ENCODE data around the gene POLD4. TPM values are rescaled to one million over a fixed set of nuclear protein-coding genes. Genes with fewer than 3 reads are reported as not detected.

Gene POLD4
- total and polyA plus RNA-seq, 2 of the 13 experiments (the other 11 are each of a cell fraction or from before 2014, with no cell fraction given) = 10.5 to 27.4 TPM

- no peak for TF ChIP-seq JUNB (CRISPR knock-in tag; IDR thresholded peaks at IDR 0.05; ENCODE audit: borderline replicate concordance)
- TF ChIP-seq AGO2 (optimal IDR thresholded peaks at IDR 0.05; ENCODE audit: low read depth, low read length) = no peak
- no peak for TF ChIP-seq MAZ (IDR thresholded peaks at IDR 0.05; ENCODE audit: borderline replicate concordance, low read depth, low read length)
- no peak; the same call in 1 of the 2 replicates for TF ChIP-seq MAZ (CRISPR knock-in tag; IDR thresholded peaks at IDR 0.05; ENCODE audit: low read depth)
- 0 out of 2 replicates have a peak, but pooled peaks have one; percentile 32 for TF ChIP-seq ZNF142 (CRISPR knock-in tag; IDR thresholded peaks at IDR 0.05)
- TF ChIP-seq POGK (CRISPR knock-in tag; conservative IDR thresholded peaks at IDR 0.05) = 0 out of 2 replicates have a peak, but pooled peaks have one; percentile 40
- TF ChIP-seq ELF3 (CRISPR knock-in tag; IDR thresholded peaks at IDR 0.05) = no peak
- TF ChIP-seq RXRB (CRISPR knock-in tag; IDR thresholded peaks at IDR 0.05; ENCODE audit: borderline replicate concordance) = no peak
- no peak for TF ChIP-seq ZNF704 (CRISPR knock-in tag; IDR thresholded peaks at IDR 0.05; ENCODE audit: borderline replicate concordance)
- no peak for TF ChIP-seq BORCS8-MEF2B (CRISPR knock-in tag; IDR thresholded peaks at IDR 0.05)
- TF ChIP-seq ZBTB39 (CRISPR knock-in tag; IDR thresholded peaks at IDR 0.05) = no peak
- TF ChIP-seq ZFX (CRISPR knock-in tag; IDR thresholded peaks at IDR 0.05; ENCODE audit: low read depth) = peak; percentile 53
- peak; percentile 42; the same call in 1 of the 2 replicates for TF ChIP-seq SAP130 (CRISPR knock-in tag; IDR thresholded peaks at IDR 0.05; ENCODE audit: low read depth)
- no peak for TF ChIP-seq ISX (CRISPR knock-in tag; conservative IDR thresholded peaks at IDR 0.05)
- no peak for TF ChIP-seq NONO (IDR thresholded peaks at IDR 0.05)
- no peak for TF ChIP-seq NONO (CRISPR knock-in tag; conservative IDR thresholded peaks at IDR 0.05)
- no peak for TF ChIP-seq ZBTB25 (CRISPR knock-in tag; IDR thresholded peaks at IDR 0.05)
These were observed 19.8 kb upstream of the POLD4 start, which contains the start of gene CLCF1 (continued) for GRCh38 chr11:67372993-67373647.
